Measurements from ENCODE around the gene ROPN1.

- TF ChIP-seq EZH2 (IDR thresholded peaks at IDR 0.05; ENCODE audit: low read length, missing control alignments) (no peak), CTCF (conservative IDR thresholded peaks at IDR 0.05 in 1 of 2, IDR thresholded peaks at IDR 0.05 in 1 of 2; ENCODE audit: low read depth in 1 of 2, low read length in 2 of 2) (no peak)
Measured at GRCh38 chr3:123920868-123921267, 71.1 kb downstream of the ROPN1 start.
